ENCODE data around the gene INVS. TPM values are rescaled to one million over a fixed set of nuclear protein-coding genes. Genes with fewer than 3 reads are reported as not detected.
A peak's percentile ranks its signal among the peaks of the same experiment; 100 is the strongest.
"Not testable (repeated sequence)": the region's sequence is repeated elsewhere in the genome, so short reads cannot be mapped to it uniquely, and the experiment has no call there.

The INVS gene
- total RNA-seq, 1 experiment from 2014 or later: 15.6 TPM

GRCh38 chr9:100322954-100323536 is 224.0 kb downstream of the INVS start:
- POLR2A ChIA-PET: no interaction called here
- no peak overlapping the region for H3K27ac Mint-ChIP-seq (ENCODE audit: unreplicated experiment)
- H3K4me1 ChIP-seq: no peaks in the 10 kb centered on the region
- H3K36me3 Mint-ChIP-seq (ENCODE audit: insufficient read depth, unreplicated experiment): peaks cover 49% of the 10 kb centered on the region
- no peaks in the 10 kb centered on the region for H3K9me3 Mint-ChIP-seq (ENCODE audit: unreplicated experiment)
- no peaks in the 10 kb centered on the region for H3K4me1 Mint-ChIP-seq (ENCODE audit: low read depth, unreplicated experiment)
- no peaks in the 10 kb centered on the region for H3K9me3 ChIP-seq
- H3K4me3 Mint-ChIP-seq (ENCODE audit: unreplicated experiment): no peak overlapping the region
- intact Hi-C loops (cut with micrococcal nuclease; ENCODE audit: unreplicated experiment): loop anchor here (1.0 to 5.0 kb wide), 3 partner anchors 186 to 295 kb away; partner anchors contain the start of genes ERP44 and INVS
- H3K27me3 ChIP-seq (replicated peaks; ENCODE audit: control insufficient read depth, insufficient read depth, low read length): no peaks in the 10 kb centered on the region
- no TSS peak for BruUV-seq (replicated peaks)
- no peak overlapping the region for H3K4me3 ChIP-seq (ENCODE audit: low read depth, low read length)
- CTCF ChIA-PET: no interaction called here
- no peaks in the 10 kb centered on the region for H3K27me3 Mint-ChIP-seq (ENCODE audit: insufficient read depth, unreplicated experiment)
- no peaks in the 10 kb centered on the region; the same call in 1 of the 2 replicates for H3K36me3 ChIP-seq (ENCODE audit: control insufficient read depth, insufficient read depth, low read length)
- DNase-seq: peak; percentile 26 to 44
- TF ChIP-seq, protein P1, sequence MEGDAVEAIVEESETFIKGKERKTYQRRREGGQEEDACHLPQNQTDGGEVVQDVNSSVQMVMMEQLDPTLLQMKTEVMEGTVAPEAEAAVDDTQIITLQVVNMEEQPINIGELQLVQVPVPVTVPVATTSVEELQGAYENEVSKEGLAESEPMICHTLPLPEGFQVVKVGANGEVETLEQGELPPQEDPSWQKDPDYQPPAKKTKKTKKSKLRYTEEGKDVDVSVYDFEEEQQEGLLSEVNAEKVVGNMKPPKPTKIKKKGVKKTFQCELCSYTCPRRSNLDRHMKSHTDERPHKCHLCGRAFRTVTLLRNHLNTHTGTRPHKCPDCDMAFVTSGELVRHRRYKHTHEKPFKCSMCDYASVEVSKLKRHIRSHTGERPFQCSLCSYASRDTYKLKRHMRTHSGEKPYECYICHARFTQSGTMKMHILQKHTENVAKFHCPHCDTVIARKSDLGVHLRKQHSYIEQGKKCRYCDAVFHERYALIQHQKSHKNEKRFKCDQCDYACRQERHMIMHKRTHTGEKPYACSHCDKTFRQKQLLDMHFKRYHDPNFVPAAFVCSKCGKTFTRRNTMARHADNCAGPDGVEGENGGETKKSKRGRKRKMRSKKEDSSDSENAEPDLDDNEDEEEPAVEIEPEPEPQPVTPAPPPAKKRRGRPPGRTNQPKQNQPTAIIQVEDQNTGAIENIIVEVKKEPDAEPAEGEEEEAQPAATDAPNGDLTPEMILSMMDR (IDR thresholded peaks at IDR 0.05; ENCODE audit: insufficient read depth in 1 of 2, low read depth in 1 of 2, low read length in 1 of 2, severe bottlenecking in 1 of 2, unreplicated experiment in 1 of 2): peak; percentile 53 to 58

GRCh38 chr9:100324594-100325200 is 225.7 kb downstream of the INVS start:
- H3K36me3 Mint-ChIP-seq (ENCODE audit: insufficient read depth, unreplicated experiment): peaks cover 50% of the 10 kb centered on the region
- ChIA-PET POLR2A (interaction anchor here (0.5 to 1.2 kb wide), 3 partner anchors 28 to 274 kb away, joined by 3 to 8 read pairs (median 3); partner anchors contain the start of genes TEX10 and TMEFF1), CTCF (interaction anchor here (0.6 to 1.0 kb wide), 10 partner anchors 8 to 987 kb away, joined by 3 to 8 read pairs (median 4); partner anchors contain the start of genes TEX10 and TMEFF1)
- Histone ChIP-seq H3K9me3 (no peaks in the 10 kb centered on the region), H3K4me1 (peaks cover 5% of the 10 kb centered on the region; the same call in 1 of the 2 replicates), H3K27me3 (replicated peaks; ENCODE audit: control insufficient read depth, insufficient read depth, low read length) (no peaks in the 10 kb centered on the region), H3K4me3 (ENCODE audit: low read depth, low read length) (no peak overlapping the region), H3K36me3 (ENCODE audit: control insufficient read depth, insufficient read depth, low read length) (no peaks in the 10 kb centered on the region; the same call in 1 of the 2 replicates)
- no peaks in the 10 kb centered on the region for H3K9me3 Mint-ChIP-seq (ENCODE audit: unreplicated experiment)
- DNase-seq: no peak
- H3K4me3 Mint-ChIP-seq (ENCODE audit: unreplicated experiment): no peak overlapping the region
- intact Hi-C loops (cut with micrococcal nuclease; ENCODE audit: unreplicated experiment): loop anchor here (1.0 to 5.0 kb wide), 3 partner anchors 187 to 271 kb away; partner anchors contain the start of genes ERP44 and INVS
- no peaks in the 10 kb centered on the region for H3K27me3 Mint-ChIP-seq (ENCODE audit: insufficient read depth, unreplicated experiment)
- BruUV-seq (replicated peaks): no TSS peak
- no peak overlapping the region for H3K27ac Mint-ChIP-seq (ENCODE audit: unreplicated experiment)
- H3K4me1 Mint-ChIP-seq (ENCODE audit: low read depth, unreplicated experiment): peaks cover 4% of the 10 kb centered on the region
- TF ChIP-seq, protein P1 (IDR thresholded peaks at IDR 0.05; ENCODE audit: insufficient read depth in 1 of 2, low read depth in 1 of 2, low read length in 1 of 2, severe bottlenecking in 1 of 2, unreplicated experiment in 1 of 2): peak; percentile 38 to 39

DNA sequence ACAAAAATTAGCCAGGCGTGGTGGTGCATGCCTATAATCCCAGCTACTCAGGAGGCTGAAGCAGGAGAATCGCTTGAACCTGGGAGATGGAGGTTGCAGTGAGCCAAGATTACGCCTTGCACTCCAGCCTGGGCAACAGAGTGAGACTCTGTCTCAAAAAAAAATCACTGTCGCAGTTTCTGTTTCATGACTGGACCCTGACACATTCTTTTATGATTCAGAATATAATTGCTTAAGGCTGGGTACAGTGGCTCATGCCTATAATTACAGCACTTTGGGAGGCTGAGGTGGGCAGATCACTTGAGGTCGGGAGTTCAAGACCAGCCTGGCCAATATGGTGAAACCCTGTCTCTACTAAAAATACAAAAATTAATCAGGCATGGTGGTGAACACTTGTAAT is 239.7 kb downstream of the INVS start:
- DNase-seq; H3K9me3 Mint-ChIP-seq (ENCODE audit: unreplicated experiment); H3K27ac Mint-ChIP-seq (ENCODE audit: unreplicated experiment); H3K4me3 Mint-ChIP-seq (ENCODE audit: unreplicated experiment); H3K4me1 Mint-ChIP-seq (ENCODE audit: low read depth, unreplicated experiment); H3K27me3 Mint-ChIP-seq (ENCODE audit: insufficient read depth, unreplicated experiment); CTCF ChIA-PET; intact Hi-C loops (cut with micrococcal nuclease; ENCODE audit: unreplicated experiment); H3K4me1 ChIP-seq; H3K4me3 ChIP-seq (ENCODE audit: low read depth, low read length); H3K36me3 ChIP-seq (ENCODE audit: control insufficient read depth, insufficient read depth, low read length); H3K27me3 ChIP-seq (replicated peaks; ENCODE audit: control insufficient read depth, insufficient read depth, low read length); POLR2A ChIA-PET; H3K9me3 ChIP-seq; BruUV-seq (replicated peaks): not testable (repeated sequence)
- H3K36me3 Mint-ChIP-seq (ENCODE audit: insufficient read depth, unreplicated experiment): peaks cover 63% of the 10 kb centered on the region

Measured in Caco-2 (cell line).